Neutrophil (primary cell): ENCODE measurements around the gene TREM2.

Experiments
- H3K27ac ChIP-seq: fragments of 200-600 bp; sonication (generic); 2 replicates; pipeline ENCODE4 v1.5.1; 2016; ENCODE audit warnings: mild to moderate bottlenecking, moderate library complexity
- H3K27me3 ChIP-seq: fragments of 200-600 bp; sonication (generic); 2 replicates; pipeline ENCODE4 v1.6.0; 2016; ENCODE audit warnings: mild to moderate bottlenecking
- H3K36me3 ChIP-seq: fragments of 200-600 bp; sonication (generic); 2 replicates; pipeline ENCODE4 v1.5.1; 2017
- H3K4me1 ChIP-seq, 2 experiments: fragments of 200-600 bp in 1 of 2; sonication (generic) in 1 of 2; 1 replicate in 1 of 2; 2 replicates in 1 of 2; pipeline versions ENCODE4 v1.5.1 to v1.6.1; 2013 to 2016; ENCODE audit warnings: low read depth in 1 of 2, low read length in 1 of 2, mild to moderate bottlenecking in 1 of 2, moderate library complexity in 1 of 2; ENCODE audit not compliant: control insufficient read depth in 1 of 2, insufficient read depth in 1 of 2
- H3K4me3 ChIP-seq, 2 experiments: fragments of 200-600 bp in 1 of 2; sonication (generic) in 1 of 2; 1 replicate in 1 of 2; 2 replicates in 1 of 2; pipeline ENCODE4 v1.5.1; 2013 to 2016; ENCODE audit warnings: low read depth in 1 of 2, low read length in 1 of 2, mild to moderate bottlenecking in 1 of 2, moderate library complexity in 1 of 2
- H3K9me3 ChIP-seq: fragments of 200-600 bp; sonication (generic); 2 replicates; pipeline ENCODE4 v1.5.1; 2016
- CTCF ChIP-seq: fragments of 200-600 bp; sonication (generic); IDR thresholded peaks from 2 replicates; pipeline ENCODE4 v1.5.1; 2016; ENCODE audit warnings: antibody characterized with exemption

Gene TREM2

GRCh38 chr6:41156771-41157170 lies 6.1 kb downstream of the TREM2 start:
- H3K4me1 ChIP-seq: peaks cover 11 to 16% of the 10 kb centered on the region in 2 experiments

GRCh38 chr6:41156001-41156400 lies 6.9 kb downstream of the TREM2 start:
- no peak for TF ChIP-seq CTCF
- H3K9me3 ChIP-seq: no peaks in the 10 kb centered on the region

More at GRCh38 chr6:41156771-41157170, 6.1 kb downstream of the TREM2 start:
- TF ChIP-seq CTCF: no peak
- no peaks in the 10 kb centered on the region for H3K9me3 ChIP-seq
- no peaks in the 10 kb centered on the region for H3K36me3 ChIP-seq
- H3K27ac ChIP-seq: peak overlapping the region; percentile 64
- no peaks in the 10 kb centered on the region for H3K27me3 ChIP-seq
- no peak overlapping the region for H3K4me3 ChIP-seq

GRCh38 chr6:41155132-41155805 lies 7.6 kb downstream of the TREM2 start:
- TF ChIP-seq CTCF: no peak
- no peaks in the 10 kb centered on the region for H3K9me3 ChIP-seq
- no peak overlapping the region for H3K27ac ChIP-seq
- H3K27me3 ChIP-seq: no peaks in the 10 kb centered on the region
- no peaks in the 10 kb centered on the region for H3K36me3 ChIP-seq
- no peak overlapping the region for H3K4me3 ChIP-seq
- H3K4me1 ChIP-seq: peaks cover 11 to 13% of the 10 kb centered on the region in 2 experiments

More at GRCh38 chr6:41156001-41156400, 6.9 kb downstream of the TREM2 start:
- no peaks in the 10 kb centered on the region for H3K27me3 ChIP-seq
- H3K27ac ChIP-seq: no peak overlapping the region
- peaks cover 11 to 13% of the 10 kb centered on the region in 2 experiments for H3K4me1 ChIP-seq
- H3K4me3 ChIP-seq: no peak overlapping the region
- H3K36me3 ChIP-seq: no peaks in the 10 kb centered on the region

GRCh38 chr6:41153992-41154625 lies 8.8 kb downstream of the TREM2 start, which contains the start of gene TREML1:
TSS of gene TREML1 (minus strand) at chr6:41154347. CDS start at chr6:41154288, 59 bp downstream.
- no peak for TF ChIP-seq CTCF
- no peaks in the 10 kb centered on the region for H3K9me3 ChIP-seq
- H3K27ac ChIP-seq: no peak within 1 kb of the TSS
- no peaks in the 10 kb centered on the region for H3K36me3 ChIP-seq
- peaks cover 11 to 13% of the 10 kb centered on the region in 2 experiments for H3K4me1 ChIP-seq
- no peak within 1 kb of the TSS for H3K4me3 ChIP-seq
- H3K27me3 ChIP-seq: no peaks in the 10 kb centered on the region

- H3K4me1 ChIP-seq: peaks cover 11 to 13% of the 10 kb centered on the region in 2 experiments
- no peaks in the 10 kb centered on the region for H3K36me3 ChIP-seq
- H3K27me3 ChIP-seq: no peaks in the 10 kb centered on the region
- H3K27ac ChIP-seq: no peak overlapping the region
- H3K9me3 ChIP-seq: no peaks in the 10 kb centered on the region
- H3K4me3 ChIP-seq: no peak overlapping the region
- TF ChIP-seq CTCF: no peak
Measured at GRCh38 chr6:41153451-41153850, 9.5 kb downstream of the TREM2 start.
